Camera-type eye (tissue), 1 donor: ENCODE results near the gene ARL17A. TPM values are rescaled to one million over a fixed set of nuclear protein-coding genes. Genes with fewer than 3 reads are reported as not detected.

Experiments used
- total RNA-seq: library from RNA; depleted of rRNA; stranded (reverse); fragments of >200 nt; gene quantifications from one replicate; pipeline ENCODE4 v1.2.3, GENCODE V29; 2014

Gene ARL17A
- total RNA-seq, result 25.3 TPM

DNA sequence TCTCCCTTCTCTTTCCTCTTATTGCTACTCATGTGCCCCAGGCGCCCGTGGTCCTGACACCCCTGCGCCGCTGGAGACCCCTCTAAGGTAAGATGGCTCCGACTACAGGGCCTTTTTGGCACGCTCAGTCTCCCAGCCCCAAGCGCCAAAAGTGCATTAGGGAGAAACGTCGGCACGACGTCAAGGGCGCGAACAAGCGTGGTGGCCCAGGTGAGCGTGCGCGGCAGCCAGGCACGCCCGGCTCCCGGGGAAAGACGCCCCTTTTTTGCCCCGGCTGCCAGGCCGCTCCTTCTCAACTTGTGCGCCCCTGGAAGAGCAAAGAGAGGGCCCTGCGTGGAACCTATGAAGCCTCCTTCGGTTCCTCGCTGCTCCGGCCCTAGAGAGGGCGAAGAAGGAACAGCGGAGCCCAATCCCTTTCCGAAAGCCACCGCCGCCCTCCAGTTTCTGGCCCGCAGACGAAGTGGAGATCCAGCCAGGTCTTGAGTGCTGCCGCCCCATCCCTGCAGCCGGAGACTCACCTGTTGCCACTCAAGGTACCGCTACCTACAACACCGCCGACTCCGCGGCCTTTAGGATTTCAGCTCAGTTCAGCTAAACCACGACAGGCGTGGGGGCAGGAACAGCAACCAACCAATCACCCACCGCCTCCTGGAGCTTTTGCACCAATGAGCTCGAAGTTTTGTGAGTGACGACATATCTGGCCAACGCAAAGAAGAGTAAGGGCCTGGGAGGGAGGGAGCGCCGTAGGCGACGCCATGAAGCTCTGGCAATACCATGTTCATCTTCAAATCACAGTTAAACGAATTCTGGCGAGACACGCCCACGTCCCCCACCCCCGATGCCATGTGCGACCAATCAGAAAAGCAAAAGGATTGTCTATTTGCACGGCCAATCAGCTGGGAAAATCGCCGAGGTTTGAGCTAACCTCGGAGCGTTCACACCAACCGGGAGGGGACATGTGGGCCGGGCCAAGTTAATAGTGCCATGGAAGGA, at the start of gene ARL17A:
Gene ARL17A, minus strand, starts transcription at position 609 of the 993 bp plus-strand sequence. CDS start 3,369 bp downstream, outside the sequence.

DNA sequence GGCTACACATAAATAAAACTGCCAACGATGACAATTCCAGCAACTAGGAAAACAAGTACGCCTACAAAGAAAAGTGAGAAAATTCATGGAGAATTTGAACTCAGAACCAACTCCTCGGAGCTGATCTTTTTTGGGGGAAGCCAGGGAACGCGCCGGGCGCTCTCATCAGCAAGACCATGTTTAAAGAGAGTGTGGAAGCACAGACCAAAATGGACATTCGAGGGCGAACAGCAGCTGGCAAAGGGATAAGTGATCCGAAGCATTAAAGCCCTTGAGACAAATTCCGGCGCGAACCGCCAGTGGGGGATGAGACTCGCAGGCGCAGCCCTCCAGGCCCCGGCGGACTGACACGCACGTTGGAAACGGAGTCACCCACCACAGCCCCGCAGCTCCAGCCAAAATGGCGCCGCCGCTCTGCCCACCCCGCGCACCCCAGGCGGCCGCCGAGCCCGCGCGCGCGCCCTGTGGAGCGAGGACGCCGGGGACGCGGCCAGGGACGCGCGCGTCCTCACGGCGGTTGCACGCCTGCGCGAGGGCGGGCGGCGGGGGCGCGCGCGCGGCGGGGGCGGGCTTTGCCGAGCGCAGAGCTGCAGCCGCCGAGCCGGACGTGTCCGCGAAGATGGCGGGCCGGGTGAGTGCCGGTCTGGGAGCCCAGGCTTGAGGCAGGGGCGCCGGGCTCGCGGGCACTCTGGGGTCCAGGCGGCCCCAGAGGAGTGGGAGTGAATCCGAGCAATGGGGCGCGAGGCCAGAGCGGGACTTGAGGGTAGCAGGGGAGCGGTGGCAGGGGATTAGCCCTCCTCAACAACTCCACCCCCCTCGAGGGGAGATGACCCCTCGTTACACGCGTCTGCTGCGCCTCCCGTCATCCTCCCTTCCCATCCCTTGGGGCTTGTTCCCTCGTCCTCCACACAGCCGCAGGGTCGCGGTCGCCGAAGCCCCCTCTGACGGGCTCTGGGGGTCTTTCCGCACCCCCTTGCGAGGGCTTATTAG, 11.0 kb upstream of the ARL17A start, which contains the start of gene NSF:
Gene NSF, plus strand, starts transcription at position 513 of the 990 bp plus-strand sequence. Its CDS starts 107 bp downstream, at position 620.

DNA sequence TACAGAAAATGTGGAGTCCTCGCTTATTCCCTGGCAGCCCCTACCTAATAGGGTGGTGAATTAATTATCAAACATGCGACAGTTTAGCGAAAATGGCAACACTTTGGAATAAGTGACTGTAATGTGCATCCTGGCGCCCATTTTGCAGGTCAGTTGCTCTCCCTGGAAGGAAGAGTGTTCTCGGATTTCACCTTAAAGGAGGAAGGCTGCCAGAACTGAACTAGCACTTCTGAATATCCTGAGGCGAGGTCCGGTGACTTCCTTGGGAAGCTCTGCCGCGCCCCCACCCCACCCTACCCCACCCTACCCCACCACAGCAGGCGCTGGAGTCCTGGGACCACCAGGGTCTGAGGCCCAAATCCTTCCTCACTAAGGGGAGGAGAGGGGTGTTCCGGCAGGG, 67.3 kb downstream of the ARL17A start, which contains the start of gene LRRC37A2:
Gene LRRC37A2, plus strand, starts transcription at position 301 of the 400 bp plus-strand sequence. CDS start 245 bp downstream, outside the sequence.

Other genes starting within 250 kb of the ARL17A start
- 52.7 TPM for gene ARL17B, start 217.9 kb downstream of the ARL17A start, total RNA-seq
- gene LRRC37A2, start 67.2 kb downstream of the ARL17A start, total RNA-seq, result 16.7 TPM
- gene NSF, start 11.0 kb upstream of the ARL17A start, total RNA-seq, result 76.4 TPM
- 2.9 TPM for gene WNT3, start 239.0 kb upstream of the ARL17A start, total RNA-seq